IPS DF 4.7 (cell line): ENCODE results near the gene KCNC3.

Experiments used
- DNase-seq: peaks from one replicate; pipeline ENCODE4 v3.0.0-alpha.2; 2013; ENCODE audit warnings: low spot score; ENCODE audit errors: extremely low read depth

Gene KCNC3

DNA sequence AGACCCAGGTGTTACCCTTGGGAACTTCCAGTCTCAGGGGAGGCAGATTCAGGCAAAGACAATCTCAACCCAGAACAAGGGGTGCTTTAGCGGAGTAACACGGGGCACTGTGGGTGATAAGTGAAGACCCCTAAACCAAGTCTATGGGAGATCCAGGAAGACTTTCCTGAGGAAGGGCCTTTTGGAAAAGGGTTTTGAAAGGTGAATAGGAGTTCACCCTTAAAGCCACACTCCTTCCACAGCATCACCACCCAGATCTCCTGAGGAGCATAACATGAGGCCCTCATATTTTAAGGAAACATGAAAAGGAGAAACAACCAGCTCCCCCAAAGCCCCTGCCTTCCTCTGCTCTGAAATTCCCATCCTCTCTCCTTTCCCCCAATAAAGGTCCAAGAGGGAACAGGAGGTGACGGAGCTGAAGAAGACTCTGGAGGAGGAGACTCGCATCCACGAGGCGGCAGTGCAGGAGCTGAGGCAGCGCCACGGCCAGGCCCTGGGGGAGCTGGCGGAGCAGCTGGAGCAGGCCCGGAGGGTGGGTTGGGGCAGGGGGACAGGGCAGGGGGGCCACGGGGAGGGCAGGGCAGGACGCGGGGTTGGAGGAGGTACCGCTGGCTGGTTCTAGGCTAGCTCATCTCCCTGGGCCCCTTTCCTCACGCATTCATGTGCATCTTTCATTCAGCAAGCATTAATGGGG, 52.7 kb downstream of the KCNC3 start:
- no peak for DNase-seq

DNA sequence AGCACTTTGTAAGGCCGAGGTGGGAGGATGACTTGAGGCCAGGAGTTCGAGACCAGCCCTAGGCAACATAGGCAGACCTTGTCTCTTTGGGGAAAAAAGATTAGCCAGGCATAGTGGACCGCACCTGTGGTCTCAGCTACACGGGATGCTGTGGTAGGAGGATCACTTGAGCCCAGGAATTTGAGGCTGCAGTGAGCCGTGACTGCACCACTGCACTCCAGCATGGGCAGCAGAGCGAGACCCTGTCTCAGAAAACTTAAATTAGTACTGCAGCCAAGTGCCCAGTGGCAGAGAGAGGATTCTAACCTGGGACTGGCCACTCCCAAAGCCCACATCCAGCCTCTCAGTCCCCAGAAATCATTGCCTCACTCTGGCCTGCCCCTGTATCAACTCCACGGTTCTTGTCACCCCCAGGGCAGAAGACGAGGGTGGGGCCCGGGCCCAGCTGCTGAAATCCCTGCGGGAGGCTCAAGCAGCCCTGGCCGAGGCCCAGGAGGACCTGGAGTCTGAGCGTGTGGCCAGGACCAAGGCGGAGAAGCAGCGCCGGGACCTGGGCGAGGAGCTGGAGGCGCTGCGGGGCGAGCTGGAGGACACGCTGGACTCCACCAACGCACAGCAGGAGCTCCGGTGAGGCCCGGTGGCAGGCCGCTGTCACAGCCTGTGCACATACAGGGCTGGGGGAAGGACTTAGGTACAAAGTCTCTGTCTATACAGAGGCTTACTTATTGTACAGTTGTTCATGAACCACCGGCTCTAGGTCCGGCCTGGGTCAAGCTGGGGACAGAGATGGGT, 53.4 kb downstream of the KCNC3 start:
- DNase-seq = no peak

- DNase-seq = no peak
These were observed 55.4 kb downstream of the KCNC3 start for GRCh38 chr19:50273821-50274220.

DNA sequence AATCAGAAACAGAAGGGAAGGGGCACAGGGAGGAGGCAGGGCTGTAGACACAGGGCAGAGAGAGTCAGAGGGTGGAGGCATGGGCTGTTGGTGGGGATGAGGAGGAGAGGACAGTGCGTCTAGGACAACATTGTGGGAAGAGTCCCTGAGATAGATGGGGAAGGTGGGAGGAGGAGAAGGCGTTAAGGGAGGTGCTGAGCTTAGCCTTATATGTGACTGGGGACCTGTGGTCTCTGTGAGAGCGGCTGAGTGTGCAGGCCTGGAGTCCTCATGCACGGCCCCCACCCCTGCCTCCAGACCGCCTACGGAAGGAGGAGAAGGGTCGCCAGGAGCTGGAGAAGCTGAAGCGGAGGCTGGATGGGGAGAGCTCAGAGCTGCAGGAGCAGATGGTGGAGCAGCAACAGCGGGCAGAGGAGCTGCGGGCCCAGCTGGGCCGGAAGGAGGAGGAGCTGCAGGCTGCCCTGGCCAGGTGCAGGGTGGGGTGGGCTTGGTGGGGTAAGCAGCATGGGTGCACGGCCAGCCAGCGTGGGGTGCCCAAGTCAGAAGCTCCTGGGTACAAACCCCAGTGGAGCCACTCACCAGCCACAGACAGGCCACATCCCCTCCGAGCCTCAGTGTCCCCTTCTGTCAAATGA, 56.8 kb downstream of the KCNC3 start:
- DNase-seq = no peak

DNA sequence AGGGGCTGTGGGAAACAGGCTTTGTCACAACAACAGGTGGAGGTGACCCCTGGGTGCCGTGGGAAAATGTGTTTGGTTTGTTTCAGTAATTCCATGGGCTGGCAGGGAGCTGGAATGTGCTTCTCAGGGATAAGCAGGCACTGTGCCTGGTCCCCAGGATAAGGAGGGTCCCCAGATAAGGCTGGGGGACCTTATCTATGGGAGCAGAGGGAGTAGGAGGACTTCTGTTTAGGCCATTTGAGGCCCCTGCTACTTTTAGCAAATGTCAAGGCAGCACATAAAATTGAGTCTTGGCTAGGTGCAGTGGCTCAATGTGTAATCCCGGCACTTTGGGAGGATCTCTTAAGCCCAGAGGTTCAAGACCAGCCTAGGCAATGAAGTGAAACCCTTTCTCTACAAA, 59.5 kb downstream of the KCNC3 start:
- no peak for DNase-seq

DNA sequence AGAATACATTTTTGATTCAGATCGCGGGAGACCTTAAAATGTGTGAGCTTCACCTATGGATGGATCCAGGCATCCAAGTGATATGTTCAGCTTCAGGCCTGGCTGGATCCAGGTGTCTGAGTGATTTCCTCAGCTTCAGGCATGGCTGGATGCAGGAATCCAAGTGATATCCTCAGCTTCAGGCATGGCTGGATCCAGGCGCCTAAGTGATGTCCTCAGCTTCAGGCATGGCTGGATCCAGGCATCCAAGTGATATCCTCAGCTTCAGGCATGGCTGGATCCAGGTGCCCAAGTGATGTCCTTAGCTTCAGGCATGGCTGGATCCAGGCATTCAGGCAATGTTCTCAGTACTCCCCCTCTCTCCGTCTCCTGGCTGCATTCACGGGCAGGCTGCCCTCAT, 60.7 kb downstream of the KCNC3 start:
- no peak for DNase-seq

GRCh38 chr19:50268041-50268440, 61.1 kb downstream of the KCNC3 start:
- no peak for DNase-seq

GRCh38 chr19:50266896-50267295, 62.3 kb downstream of the KCNC3 start:
- peak; percentile 36 for DNase-seq

DNA sequence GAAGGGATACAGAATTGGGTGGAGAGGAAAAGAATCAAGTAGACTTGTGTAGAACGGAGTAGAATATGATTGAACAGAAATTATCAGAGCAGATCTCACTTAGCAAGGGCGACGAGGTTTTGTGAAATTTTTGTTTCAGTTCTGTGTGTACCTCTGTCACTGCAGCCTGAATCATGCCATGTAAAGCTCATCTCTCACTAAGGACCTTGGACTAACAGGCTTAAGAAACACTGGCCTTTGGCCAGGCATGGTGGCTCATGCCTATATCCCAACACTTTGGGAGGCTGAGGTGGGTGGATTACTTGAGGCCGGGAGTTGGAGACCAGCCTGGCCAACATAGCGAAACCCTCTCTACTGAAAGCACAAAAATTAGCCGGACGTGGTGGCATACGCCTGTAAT, 63.1 kb downstream of the KCNC3 start:
- no peak for DNase-seq

DNA sequence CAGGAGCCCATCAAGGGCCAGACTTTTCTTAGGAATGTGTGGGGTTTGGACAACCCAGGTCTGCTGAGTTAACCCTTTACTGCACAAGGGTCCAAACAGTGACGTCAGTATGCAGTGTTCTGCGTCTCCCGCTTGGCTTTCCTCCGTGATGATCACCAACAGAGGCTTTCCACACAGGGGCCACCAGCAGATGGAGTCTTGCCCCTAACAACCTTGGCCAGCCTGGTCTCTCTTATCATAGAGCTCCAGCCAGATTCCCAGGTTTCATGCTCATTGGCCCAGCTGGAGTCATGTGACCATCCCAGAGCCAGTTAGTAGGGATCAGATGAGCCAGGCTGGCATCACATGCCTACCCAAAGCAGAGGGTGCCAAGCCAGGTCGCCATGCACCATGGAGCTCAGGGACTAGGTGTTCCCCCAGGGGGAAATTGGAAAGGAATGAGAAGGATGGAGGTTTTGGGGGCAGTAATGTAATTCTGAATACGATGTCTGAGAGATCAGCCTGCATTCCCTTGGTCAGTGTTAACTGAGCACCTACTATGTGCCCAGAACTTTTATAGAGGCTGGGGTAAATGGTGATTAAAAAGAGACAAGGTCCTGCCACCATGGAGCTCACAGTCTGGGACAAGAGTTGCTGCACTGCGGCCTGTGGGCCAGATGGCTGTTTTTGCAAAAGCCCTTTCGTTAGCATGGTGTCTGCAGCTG, 64.5 kb downstream of the KCNC3 start:
- no peak for DNase-seq

GRCh38 chr19:50263176-50263575, 66.0 kb downstream of the KCNC3 start:
- DNase-seq = no peak
